Measurements from ENCODE around the gene RUNDC1.

- no peak for TF ChIP-seq POLR2AphosphoS5 (IDR thresholded peaks at IDR 0.05; ENCODE audit: borderline replicate concordance, low read depth, low read length)
- no peak for TF ChIP-seq EZH2 (IDR thresholded peaks at IDR 0.05)
These were observed 46.2 kb downstream of the RUNDC1 start for GRCh38 chr17:43026595-43026994.
